LoVo (cell line): ENCODE measurements around the gene USH2A.

ENCODE experiments used
- DNase-seq: peaks from one replicate; pipeline ENCODE4 v3.0.0-alpha.2; 2016; ENCODE audit warnings: low spot score

Gene USH2A

DNA sequence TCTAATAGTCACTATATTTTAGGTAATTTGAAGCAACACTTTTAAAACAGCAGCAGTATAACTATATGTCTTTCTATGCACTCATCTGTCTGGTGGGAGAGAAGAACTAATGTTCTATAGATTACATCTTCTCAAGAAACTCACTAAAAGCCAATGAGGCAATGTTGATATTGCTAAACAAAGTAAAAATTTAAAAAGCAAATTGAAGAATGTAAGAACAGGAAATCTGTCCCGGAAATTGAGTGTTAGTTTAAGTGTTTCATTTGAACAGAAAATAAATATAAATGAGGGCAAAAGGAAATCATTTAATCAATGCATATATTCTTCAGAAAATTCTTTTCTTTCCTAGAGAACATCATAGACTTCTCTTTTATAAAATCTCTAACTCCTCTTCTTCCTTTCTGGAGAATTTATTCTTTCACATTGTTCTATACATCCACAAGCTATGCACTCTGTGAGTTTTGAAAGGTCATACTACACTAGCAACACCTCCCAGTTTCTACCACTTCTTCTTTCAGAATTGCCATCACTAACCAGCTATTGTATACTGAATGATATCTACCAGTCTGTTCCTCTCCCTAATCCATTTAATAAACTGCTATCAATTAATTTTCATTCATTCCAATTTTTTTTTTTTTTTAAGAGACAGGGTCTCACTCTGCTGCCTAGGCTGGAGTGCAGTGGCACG lies 153.0 kb downstream of the USH2A start:
- DNase-seq: no peak

DNA sequence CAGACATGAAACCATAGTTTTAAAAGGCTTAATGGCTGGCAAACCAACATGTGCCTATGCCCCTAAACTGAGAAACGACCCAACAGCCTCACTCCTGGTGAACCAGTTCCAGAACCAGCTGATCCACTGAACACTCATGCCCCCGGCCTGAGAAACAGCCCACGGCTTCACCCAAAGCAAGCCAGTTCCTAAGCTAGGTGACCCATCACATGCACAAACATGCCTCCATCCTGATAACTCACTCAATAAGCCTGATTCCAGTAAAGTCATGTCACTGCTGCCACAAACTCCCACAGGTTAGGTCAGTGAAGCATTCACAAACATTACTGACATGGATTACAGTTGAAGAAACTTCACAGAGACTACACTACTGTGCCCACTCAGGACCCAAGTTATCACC lies 161.6 kb downstream of the USH2A start:
- DNase-seq: no peak

DNA sequence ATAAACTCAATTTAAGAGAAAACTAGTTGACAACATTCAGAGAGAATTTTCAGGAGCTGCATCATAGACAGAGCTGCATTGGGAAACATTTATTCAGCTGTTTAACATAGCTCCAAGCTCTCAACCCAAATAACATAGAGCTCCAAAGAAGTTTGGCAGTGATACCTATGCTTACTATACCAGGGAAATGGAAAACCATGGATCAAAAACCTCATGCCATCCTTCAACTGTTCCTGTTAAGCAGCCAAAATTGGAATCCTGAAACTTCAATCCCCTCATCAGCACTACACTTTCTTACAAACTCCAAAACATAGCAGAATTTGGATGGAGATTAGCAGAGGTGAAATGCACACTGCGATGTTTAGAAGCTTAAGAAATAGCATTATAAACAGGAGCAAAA lies 164.4 kb downstream of the USH2A start:
- DNase-seq: no peak

DNA sequence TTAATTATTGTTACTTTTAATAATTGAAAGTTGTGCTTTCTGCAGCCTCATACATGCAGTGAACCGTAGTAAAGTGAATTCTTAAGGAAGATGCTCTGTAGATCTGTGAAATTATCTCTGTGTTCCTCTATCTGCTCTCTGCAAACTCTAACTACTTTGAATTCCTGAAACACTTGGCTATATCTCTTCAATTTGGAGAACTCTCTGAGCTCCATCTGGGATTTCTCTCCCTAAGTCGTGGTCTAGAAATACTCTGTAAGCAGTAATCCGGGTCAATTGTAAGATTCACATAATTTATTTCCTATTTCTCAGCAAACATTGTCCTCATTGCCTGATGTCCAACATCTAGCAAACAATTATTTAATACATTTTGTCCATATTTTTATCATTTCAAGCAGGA lies 164.9 kb downstream of the USH2A start:
- no peak for DNase-seq

DNA sequence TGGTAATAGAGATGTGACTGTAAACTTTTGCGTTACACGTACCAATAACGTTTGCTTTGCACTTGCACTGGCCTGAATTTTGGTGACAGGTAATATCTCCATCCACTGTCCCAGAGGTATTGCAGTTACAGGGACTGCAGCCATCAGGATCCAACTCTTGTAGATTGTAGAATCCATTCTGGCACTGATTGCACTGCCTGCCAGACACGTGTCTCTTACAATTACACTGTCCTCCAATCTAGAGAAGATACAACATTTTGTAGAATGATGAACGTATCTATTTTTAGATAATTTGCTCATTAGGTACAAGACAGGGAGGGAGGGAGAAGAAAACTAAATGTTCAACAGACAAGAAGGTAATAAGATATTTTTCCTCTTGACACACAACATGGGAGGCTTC lies 172.4 kb downstream of the USH2A start:
- DNase-seq: no peak

DNA sequence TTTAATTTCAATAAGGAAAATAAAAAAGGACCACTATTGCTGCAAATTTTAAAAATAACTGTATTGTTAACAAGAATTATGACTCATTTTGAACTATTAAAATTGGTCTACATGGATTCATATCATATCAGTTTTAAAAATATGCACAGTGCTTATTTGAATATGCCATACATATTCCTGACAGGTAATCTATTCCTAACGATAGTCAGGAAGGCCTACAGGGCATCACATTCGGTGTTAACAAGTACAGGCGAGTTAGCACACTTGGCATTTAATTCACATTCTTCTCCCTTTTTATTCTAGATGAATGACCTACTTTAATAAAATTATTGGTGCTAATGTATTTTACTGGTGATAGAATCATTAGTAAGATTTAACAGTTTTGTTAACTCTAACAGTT lies 174.6 kb downstream of the USH2A start:
- no peak for DNase-seq

DNA sequence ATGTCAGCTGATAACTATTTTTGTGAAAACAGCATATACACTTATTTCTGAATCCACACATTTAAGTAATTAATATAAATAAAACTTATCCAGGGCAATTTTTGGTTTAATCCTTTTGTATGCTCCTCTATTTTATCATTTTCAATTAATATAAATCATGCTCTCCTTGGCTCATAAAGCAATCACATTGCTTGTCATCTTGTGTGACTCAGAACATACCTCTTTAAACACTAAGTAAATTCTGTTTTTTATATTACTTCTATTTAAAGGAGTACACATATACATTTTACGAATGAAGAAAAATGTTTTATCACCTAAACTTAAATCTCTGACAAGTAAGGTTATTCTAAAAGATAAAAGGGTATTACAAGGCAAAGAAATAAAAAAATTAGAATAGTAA lies 175.3 kb downstream of the USH2A start:
- DNase-seq: no peak

DNA sequence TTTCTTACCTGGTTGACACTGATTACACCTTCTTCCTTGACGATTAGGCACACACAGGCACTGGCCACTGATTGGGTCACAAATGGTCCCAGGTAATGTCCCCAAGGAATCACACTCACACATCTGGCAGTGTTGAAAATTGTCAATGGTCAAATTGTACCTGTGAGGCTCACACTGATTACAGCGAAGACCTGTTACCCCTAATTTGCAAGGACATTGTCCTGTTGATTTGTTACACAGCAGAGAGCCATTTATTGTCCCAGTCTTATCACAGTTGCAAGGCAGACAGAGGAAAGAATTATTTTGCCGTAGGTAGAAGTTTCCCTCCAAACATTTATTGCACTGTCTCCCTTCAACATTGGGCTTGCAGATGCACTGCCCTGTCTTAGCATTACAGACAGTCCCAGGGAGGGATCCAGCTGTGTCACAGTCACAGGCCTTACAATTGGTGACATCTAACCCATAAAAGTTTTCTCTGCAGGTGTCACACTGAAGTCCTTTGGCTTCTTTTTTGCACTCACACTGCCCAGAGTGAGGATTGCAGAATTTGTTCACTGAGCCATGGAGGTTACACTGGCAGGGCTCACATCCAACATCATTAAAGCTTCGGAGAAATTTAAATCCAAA lies 176.6 kb downstream of the USH2A start:
- DNase-seq: no peak

DNA sequence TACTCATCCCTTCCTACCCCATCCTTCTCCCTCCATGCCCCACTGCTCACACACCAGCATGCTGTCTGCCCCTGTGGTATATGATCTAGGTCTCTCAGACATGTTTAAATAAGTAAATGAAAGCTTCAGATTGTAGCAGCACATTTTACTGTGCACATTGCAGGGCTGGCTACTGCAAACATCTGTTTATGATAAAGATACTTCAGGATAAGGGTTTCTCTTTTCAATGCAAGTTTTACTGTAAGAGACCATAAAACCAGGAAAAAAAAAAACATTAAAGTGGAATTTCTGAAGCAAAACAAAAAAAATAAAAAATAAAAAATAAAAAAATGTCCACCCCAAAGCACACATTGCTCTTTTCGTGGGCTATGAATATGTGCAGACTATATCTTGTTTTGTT lies 184.4 kb downstream of the USH2A start:
- no peak for DNase-seq

DNA sequence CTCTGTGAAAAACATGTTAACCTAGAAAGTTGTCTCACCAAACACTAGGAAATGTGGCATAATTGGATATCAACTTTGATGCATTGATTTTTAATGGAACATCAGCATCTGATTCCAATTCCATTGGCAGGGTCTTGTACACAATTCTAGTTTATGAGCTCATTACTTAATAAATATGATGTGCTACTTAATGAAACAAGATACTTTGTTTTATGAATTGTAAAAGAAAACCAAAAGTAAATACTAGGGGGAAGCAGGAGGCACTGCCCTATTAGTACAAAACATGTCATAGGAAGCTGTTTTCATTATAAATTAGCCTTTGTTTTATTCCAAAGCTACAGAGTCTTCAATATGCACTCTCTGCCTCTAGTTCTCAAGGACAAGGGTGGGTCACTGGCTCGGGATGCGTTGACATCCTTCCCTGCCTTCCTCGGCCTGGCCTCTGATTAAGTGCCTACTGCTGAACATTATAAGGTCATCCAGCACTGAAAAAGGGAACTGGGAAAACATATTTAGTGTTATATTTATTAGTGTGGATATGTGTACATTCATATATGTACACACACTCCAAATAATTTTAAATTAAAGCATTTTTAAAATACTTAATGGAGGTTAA lies 185.2 kb downstream of the USH2A start:
- no peak for DNase-seq

DNA sequence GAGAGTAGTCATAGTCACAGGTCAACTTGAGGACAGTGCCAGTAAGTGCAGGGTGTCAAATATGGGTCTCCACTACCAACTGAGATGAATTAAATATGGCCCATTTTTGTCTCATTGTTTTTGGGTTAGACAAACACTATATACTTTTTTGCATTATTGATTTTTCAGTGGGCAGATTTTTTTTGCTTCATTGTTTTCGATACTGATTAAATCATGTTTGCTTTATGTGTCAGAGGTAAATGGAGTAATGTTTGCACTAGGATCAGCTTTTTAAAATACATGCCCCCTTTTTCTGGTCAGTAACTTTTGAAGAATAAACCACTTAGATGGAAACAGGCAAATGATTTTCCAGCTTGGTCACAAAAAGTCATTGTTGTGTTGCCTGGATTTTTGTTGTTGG lies 199.0 kb downstream of the USH2A start:
- DNase-seq: no peak

DNA sequence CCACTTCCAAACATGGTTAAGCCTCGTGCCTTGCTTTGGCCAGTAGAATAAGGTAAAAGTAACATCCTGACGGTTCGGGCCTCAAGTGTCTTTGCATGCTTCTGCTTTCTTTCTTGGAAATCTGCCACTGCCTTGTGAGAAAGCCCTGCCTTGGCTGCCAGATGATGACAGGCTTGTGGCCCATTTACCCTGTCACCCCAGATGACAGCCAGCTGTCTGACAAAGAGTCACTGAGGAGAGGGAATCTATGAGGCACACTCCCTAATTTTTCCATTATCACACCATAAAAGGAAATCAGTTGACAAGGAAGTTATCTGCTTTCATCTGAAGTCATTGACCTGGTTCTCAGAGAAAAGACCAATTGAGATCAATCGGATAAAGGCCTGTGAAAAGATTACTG lies 199.8 kb downstream of the USH2A start:
- no peak for DNase-seq

DNA sequence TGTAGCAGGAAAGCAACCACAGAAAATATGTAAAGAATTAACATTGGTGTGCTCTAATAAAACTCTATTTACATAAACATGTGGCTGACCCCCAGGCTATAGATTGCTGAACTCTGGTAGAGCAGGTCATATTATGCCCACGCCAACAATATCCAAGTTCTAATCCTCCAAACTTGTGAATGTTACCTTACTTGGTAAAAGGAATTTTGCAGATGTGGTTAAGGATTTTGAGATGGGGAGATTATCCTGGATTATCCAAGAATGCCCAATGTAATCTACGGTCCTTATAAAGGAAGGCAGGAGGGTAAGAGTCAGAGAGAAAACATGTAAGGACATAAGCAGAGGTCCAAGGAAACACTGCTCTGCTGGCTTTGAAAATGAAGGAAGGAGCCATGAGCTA lies 201.0 kb downstream of the USH2A start:
- DNase-seq: no peak

DNA sequence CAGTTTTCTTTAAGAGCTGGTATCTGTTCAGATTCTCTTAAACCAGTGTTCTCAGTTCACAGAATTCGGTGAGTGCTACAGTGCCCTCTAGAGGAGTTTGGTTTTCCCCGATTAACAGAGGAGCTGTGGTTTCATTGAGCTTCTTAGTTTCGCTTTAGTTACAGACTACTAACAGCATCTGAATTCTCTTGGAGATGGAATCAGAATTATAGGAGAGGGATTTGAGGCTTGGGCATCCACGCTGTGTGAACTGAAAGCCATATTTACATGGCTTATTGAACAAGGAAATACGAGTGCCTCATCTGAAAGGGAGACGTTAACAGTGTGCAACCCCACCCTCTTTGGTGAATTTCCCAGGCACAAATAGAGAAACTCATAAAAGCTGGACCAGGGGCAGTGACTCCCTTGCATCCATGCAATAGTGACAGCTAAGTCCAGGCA lies 202.0 kb downstream of the USH2A start:
- DNase-seq: peak; percentile 68

DNA sequence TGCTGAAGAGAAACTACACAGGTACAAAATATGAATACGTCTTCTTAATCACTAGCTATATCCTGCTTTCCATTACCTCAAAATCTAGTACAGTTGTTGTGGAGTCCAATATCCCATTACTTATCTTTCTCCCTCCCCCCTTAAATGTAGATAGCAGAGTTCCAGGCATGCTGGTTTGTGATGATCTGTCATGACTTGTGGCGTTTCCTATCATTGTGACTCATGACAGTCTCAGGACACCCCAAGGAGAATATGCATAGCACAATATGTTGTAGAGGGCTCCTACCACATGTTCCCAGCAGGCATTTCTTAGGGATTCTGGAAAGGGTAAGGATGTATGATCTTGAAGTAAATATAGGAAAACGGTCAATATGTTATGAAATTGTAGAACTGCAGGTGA lies 206.9 kb downstream of the USH2A start:
- no peak for DNase-seq

DNA sequence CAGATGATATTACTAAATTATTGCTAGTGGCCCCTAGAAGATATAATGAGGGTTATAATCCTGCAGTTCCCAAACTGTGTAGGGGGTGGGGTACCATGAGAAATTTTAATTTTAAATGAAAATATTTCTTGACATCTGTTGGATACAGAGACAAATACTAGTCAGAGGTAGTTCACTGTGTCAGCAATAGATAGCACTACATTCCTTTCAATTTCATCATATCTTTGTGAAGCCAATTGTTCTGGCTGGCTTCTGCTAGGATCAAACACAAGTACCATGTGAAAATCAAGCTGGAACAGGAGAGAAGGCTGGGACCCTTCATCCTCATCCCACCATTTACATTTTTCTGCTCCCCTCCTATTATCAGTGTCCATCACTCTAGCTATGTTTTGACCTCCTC lies 208.1 kb downstream of the USH2A start:
- DNase-seq: no peak

DNA sequence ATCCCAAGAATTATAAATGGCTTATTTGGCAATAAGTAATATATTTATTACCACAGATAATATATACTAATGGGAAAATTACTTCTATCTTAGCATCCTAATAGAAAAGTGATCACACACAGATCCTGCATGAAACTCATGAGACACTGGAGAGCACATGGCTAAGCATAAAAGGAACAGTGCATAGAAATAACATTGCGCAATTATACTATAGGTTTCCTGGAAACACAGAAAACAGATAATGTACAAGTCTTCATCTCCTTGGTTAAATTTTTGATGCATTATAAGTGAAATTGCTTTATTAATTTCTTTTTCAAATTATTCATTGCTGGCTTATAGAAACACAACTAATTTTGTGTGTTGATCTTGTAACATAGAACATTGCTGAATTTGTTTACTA lies 210.4 kb downstream of the USH2A start:
- DNase-seq: no peak

DNA sequence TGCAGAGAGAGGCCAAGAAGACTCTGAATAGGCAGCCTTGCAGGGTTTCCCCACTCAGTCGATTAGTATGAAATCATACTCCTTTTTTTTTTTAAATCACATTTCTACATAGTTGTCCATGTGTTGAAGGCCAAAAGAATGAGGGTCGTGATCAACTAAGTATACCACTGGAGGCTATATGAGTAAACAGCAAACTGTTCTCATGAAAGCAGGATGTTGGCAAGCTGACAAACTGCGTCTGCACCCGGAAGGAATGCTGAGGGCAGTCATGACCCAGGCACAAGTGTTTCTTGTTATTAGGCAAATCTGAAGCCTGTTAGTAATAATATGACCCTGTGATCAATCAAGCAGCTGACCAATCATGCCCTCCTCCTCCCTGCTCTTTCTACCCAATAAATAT lies 213.2 kb downstream of the USH2A start:
- no peak for DNase-seq

DNA sequence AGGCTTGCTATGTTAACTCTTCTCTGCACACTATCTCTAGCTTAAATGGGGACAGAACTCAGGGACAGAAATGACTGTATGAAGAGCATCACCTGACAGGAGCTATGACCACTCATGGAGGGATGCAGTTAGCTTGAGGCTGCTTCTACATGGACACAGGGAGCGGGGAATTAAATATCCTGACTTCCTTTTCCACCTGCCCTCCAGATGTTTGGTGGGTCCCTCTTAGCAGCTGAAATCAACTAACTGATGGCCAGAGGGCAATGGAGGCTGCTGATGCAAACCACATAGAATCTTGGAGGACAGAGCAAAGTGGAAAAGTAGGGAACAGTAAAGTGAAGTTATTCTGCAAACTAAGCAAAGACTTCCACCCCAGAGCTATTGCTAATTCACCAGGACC lies 214.1 kb downstream of the USH2A start:
- no peak for DNase-seq

DNA sequence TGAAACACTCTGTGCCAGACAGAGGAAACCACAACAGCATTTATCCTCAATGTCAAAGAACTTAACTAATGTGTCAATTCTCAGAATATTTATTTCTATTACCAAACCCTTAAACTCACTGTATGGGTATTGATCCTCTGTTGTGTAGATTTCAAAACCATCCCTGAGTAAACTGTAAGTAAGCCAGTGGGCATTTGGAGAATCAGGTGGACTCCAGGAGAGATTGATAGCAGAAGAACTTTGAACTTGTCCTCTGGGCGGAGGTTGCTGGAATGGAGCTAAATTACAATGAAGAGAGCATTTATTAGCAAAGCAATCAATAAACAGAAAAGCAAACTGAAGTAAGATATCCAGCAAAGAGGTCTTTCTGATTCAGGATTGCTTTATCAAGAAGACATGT lies 216.1 kb downstream of the USH2A start:
- DNase-seq: no peak

DNA sequence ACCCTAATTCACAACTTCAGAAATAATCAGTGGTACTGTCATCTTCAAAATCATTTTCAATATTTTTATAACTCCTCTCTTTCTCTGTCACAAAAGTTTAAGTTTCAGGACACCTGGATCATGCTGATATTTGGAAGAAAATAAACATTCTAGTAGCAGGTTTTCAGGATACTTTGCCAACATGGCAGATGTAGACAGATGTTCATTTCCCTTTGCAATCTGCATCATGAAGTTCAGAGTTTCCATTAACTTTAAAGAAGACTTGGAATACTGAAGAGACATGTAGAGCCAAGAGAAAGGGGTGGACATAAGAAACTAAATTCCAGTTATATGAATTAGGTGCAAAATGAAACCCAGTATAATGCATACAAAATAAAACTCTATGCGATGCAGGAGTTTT lies 218.1 kb downstream of the USH2A start:
- no peak for DNase-seq

DNA sequence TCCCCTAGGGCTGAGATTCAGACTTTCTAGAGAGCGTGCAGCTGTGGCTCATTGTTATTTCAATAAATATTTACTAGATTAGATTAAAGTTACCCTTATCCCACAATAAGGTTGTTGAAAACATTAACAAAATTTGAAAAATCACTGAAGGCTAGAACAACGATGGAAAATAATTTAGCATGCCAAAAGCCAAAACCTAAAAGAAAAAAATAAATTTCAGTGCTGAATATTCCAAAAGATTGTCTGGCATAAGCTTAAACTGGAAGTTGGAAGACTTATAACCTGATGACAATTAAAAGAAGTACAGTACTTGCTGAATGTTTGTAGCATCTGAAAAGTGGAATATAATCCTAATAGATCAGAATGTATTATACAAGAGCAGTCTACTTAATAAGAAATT lies 221.3 kb downstream of the USH2A start:
- DNase-seq: no peak

DNA sequence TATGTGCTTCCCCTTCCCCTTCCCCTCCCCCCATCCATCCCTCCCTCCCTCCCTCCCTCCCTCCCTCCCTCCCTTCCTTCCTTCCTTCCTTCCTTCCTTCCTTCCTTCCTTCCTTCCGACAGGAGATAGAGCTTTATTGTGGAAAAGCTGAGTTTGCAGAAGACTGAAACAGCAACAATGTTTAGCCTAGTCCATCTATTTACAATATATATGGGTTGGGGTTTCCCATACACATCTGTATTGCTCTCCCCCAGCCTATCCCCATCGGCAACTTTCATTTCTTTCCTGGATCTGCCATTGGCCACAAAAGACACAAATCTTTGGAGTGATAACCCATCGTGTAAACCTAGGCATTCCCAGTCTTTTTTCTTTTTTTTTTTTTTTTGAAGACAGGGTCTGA lies 222.3 kb downstream of the USH2A start:
- DNase-seq: no peak

DNA sequence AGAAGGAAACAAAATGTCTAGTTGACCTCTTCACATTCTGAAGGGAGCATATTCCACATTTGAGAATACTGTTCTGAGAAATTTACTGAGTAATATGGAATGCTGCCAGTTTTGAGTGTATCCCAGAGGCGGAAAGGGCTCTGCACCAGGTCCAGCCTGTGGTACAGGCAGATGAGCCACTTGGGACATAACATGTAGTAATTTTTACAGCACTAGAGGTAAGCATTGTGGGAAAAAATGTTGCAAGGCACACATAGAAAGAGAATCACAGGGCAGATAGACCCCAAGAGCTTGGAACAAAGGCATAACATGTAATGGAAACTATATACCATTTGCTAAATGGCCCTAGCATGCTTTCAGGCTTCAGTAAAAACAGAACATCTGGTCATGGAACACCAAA lies 228.5 kb downstream of the USH2A start:
- no peak for DNase-seq
